Glutamatergic neuron (in vitro differentiated cells): ENCODE results near the gene HLTF. TPM values are rescaled to one million over a fixed set of nuclear protein-coding genes. Genes with fewer than 3 reads are reported as not detected.

ENCODE experiments used
- DNase-seq: peaks from one replicate; pipeline ENCODE4 v3.0.0; 2022
- H3K27ac Mint-ChIP-seq: one replicate; pipeline ENCODE4 v1.8.0; 2020; ENCODE audit warnings: mild to moderate bottlenecking, mixed read lengths, inconsistent platforms; ENCODE audit not compliant: unreplicated experiment
- H3K27me3 Mint-ChIP-seq: one replicate; pipeline ENCODE4 v1.8.0; 2020; ENCODE audit warnings: mild to moderate bottlenecking, moderate library complexity, mixed read lengths, inconsistent platforms; ENCODE audit not compliant: unreplicated experiment
- H3K36me3 Mint-ChIP-seq: one replicate; pipeline ENCODE4 v1.8.0; 2020; ENCODE audit warnings: mild to moderate bottlenecking, mixed read lengths, inconsistent platforms; ENCODE audit not compliant: unreplicated experiment
- H3K4me1 Mint-ChIP-seq: one replicate; pipeline ENCODE4 v1.8.0; 2020; ENCODE audit warnings: mild to moderate bottlenecking, low read depth, mixed read lengths, inconsistent platforms; ENCODE audit not compliant: unreplicated experiment
- H3K4me3 Mint-ChIP-seq: one replicate; pipeline ENCODE4 v1.8.0; 2020; ENCODE audit warnings: mild to moderate bottlenecking, mixed read lengths, inconsistent platforms; ENCODE audit not compliant: unreplicated experiment
- H3K9me3 Mint-ChIP-seq: one replicate; pipeline ENCODE4 v1.8.0; 2020; ENCODE audit warnings: mild to moderate bottlenecking, moderate library complexity, mixed read lengths, inconsistent platforms; ENCODE audit not compliant: unreplicated experiment
- total RNA-seq: library from RNA; stranded (reverse); fragmentation: NEBNext Ultra II Directional; extraction: Animal tissue kit (Norgen Biotek cat#: 25700); gene quantifications from one replicate; pipeline ENCODE4 v1.2.1, GENCODE V29; 2021; ENCODE audit not compliant: unreplicated experiment
- TF ChIP-seq, protein P1 (sequence below): fragments of 200-600 bp; sonication (generic); IDR thresholded peaks from one replicate; pipeline ENCODE4 v1.5.0; 2021; ENCODE audit not compliant: partially characterized antibody, unreplicated experiment

HLTF gene
- total RNA-seq, 1 donor from 2014 or later, result 45.1 TPM

GRCh38 chr3:149128821-149129220 is 42.5 kb upstream of the HLTF start:
- Mint-ChIP-seq H3K9me3 (peaks cover 3% of the 10 kb centered on the region), H3K36me3 (no peaks in the 10 kb centered on the region), H3K4me3 (peak overlapping the region; percentile 83), H3K4me1 (peaks cover 8% of the 10 kb centered on the region), H3K27ac (no peak overlapping the region), H3K27me3 (no peaks in the 10 kb centered on the region)
- TF ChIP-seq, protein P1, sequence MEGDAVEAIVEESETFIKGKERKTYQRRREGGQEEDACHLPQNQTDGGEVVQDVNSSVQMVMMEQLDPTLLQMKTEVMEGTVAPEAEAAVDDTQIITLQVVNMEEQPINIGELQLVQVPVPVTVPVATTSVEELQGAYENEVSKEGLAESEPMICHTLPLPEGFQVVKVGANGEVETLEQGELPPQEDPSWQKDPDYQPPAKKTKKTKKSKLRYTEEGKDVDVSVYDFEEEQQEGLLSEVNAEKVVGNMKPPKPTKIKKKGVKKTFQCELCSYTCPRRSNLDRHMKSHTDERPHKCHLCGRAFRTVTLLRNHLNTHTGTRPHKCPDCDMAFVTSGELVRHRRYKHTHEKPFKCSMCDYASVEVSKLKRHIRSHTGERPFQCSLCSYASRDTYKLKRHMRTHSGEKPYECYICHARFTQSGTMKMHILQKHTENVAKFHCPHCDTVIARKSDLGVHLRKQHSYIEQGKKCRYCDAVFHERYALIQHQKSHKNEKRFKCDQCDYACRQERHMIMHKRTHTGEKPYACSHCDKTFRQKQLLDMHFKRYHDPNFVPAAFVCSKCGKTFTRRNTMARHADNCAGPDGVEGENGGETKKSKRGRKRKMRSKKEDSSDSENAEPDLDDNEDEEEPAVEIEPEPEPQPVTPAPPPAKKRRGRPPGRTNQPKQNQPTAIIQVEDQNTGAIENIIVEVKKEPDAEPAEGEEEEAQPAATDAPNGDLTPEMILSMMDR, result no peak
- DNase-seq, result no peak

DNA sequence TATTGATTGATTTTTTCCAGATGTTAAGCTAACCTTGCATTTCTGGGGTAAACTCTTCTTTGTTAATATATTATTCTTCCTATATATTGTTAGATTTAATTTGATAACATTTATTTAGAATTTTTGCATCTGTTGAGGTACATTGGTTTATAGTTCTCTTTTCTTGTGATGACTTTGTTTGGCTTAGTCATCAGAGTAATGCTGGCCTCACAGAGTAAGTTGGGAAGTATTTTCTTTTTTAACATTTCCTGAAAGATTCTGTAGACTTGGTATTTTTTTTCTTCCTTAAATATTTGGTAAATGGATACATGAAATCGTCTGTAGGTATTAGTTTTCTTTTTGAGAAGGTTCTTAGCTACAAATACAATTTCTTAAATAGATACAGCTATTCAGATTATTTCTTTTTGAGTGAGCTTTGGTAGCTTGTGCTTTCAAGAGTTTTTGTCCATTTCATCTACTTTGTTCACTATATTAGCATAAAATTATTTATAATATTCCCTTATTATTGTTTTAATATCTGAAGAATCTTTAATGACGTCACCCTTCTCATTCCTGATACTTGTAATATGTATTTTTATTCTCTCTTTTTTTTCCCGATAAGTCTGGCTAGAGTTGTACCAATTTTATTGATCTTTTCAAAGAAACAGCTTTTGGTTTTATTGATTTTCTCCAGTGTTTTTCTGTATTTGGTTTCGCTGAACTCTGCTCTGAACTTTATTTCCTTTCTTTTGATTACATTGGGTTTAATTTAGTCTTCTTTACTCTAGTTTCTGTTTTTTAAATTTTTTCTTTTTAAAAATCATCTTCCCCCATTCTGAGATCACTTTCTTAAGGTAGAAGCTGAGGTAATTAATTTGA is 36.6 kb upstream of the HLTF start:
- Mint-ChIP-seq H3K9me3 (no peaks in the 10 kb centered on the region), H3K36me3 (no peaks in the 10 kb centered on the region), H3K4me3 (no peak overlapping the region), H3K4me1 (peaks cover 4% of the 10 kb centered on the region), H3K27me3 (no peaks in the 10 kb centered on the region), H3K27ac (no peak overlapping the region)
- no peak for DNase-seq
- TF ChIP-seq, protein P1, result no peak

DNA sequence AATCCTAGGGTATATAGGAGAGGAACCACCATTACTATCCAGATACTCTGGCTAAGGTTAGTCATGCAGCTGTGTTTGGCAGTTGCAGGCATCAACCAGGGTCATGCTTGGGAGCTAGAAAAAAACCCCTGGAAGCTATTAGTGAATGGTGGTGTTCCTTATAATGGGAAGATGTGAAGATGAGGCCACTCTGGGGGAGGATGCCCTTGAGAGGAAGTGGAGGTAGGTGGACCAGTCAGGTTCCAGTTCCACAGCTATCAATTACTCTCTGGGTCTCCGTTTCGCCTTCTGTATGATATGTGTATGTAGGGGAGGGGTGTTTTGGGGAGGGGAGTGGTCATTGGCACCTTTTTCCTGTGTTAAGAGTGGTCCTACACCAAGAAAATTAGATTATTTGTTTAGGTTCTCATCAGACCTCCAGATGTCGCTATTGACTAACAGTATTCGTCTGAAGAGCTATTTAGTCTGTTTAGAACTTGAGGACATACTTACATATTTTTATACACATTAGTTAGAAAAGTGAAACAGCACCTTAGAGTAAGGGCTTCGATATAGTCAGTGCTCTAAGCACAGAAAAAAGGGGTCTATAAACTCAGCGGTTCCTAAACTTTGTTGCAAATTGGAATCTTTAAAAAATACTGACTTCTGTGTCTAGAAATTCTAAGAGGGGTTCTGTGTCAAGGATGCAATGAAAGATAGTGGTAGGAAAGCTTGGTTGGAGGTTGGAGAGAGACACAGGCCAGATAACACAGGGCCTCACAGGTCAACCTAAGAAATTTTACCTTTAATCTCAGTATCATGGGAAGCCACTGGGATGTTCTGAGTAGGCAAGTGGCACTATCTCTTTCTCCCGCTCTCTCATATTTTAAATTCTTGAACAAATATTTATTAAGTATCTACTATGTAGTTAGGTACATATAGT is 34.0 kb upstream of the HLTF start:
- no peaks in the 10 kb centered on the region for H3K9me3 Mint-ChIP-seq
- no peak overlapping the region for H3K27ac Mint-ChIP-seq
- no peaks in the 10 kb centered on the region for H3K36me3 Mint-ChIP-seq
- H3K4me1 Mint-ChIP-seq, result peaks cover 4% of the 10 kb centered on the region
- TF ChIP-seq, protein P1, result no peak
- DNase-seq, result no peak
- peaks cover 2% of the 10 kb centered on the region for H3K27me3 Mint-ChIP-seq
- no peak overlapping the region for H3K4me3 Mint-ChIP-seq

GRCh38 chr3:149119466-149119865 is 33.1 kb upstream of the HLTF start:
- Mint-ChIP-seq H3K4me1 (peaks cover 4% of the 10 kb centered on the region), H3K27me3 (peaks cover 2% of the 10 kb centered on the region), H3K36me3 (no peaks in the 10 kb centered on the region), H3K27ac (no peak overlapping the region), H3K9me3 (no peaks in the 10 kb centered on the region), H3K4me3 (no peak overlapping the region)
- DNase-seq, result no peak
- TF ChIP-seq, protein P1, result no peak
